CD14-positive monocyte (primary cell): Measurements from ENCODE around the gene ORC3. TPM values are rescaled to one million over a fixed set of nuclear protein-coding genes. Genes with fewer than 3 reads are reported as not detected.

Experiments used
- DNase-seq, 3 donors: peaks; one replicate each; pipeline ENCODE4 v3.0.0-alpha.2; 2011 to 2022
- H2AFZ ChIP-seq: 2 replicates; pipeline ENCODE4 v1.6.0; 2012; ENCODE audit warnings: mild to moderate bottlenecking, low read depth, low read length, inconsistent platforms; ENCODE audit not compliant: insufficient read depth, poor library complexity, severe bottlenecking
- H3K27ac ChIP-seq, 2 donors: 1 replicate in 1 of 2; 2 replicates in 1 of 2; pipeline ENCODE4 v1.5.1; 2012 to 2013; ENCODE audit warnings: low read length in 2 of 2, control low read depth in 1 of 2, inconsistent platforms in 1 of 2, low read depth in 1 of 2, mild to moderate bottlenecking in 1 of 2
- H3K27me3 ChIP-seq, 2 donors: one replicate each; pipeline versions ENCODE4 v1.6.0 to v1.6.1; 2011 to 2013; ENCODE audit warnings: low read length in 2 of 2; ENCODE audit not compliant: control insufficient read depth in 2 of 2, insufficient read depth in 2 of 2
- H3K36me3 ChIP-seq, 2 donors: replicated peaks in 1 of 2; 1 replicate in 1 of 2; 2 replicates in 1 of 2; pipeline versions ENCODE4 v1.5.1 to v1.6.1; 2012 to 2013; ENCODE audit warnings: low read length in 2 of 2, control low read depth in 1 of 2, inconsistent platforms in 1 of 2, mild to moderate bottlenecking in 1 of 2; ENCODE audit not compliant: insufficient read depth in 2 of 2, control insufficient read depth in 1 of 2
- H3K4me1 ChIP-seq, 2 donors: 1 replicate in 1 of 2; 2 replicates in 1 of 2; pipeline versions ENCODE4 v1.5.1 to v1.6.1; 2012 to 2013; ENCODE audit warnings: low read length in 2 of 2, control low read depth in 1 of 2, inconsistent platforms in 1 of 2, mild to moderate bottlenecking in 1 of 2, moderate library complexity in 1 of 2; ENCODE audit not compliant: insufficient read depth in 2 of 2, control insufficient read depth in 1 of 2
- H3K4me2 ChIP-seq: replicated peaks from 2 replicates; pipeline ENCODE3; 2012; ENCODE audit warnings: low read length, moderate library complexity, mild to moderate bottlenecking; ENCODE audit not compliant: poor library complexity, severe bottlenecking; ENCODE audit errors: extremely low read depth
- H3K4me3 ChIP-seq, 3 experiments: fragments of 200-600 bp in 1 of 3; sonication (generic) in 1 of 3; replicated peaks in 1 of 3; 1 replicate in 2 of 3; 2 replicates in 1 of 3; pipeline ENCODE4 v1.5.1; 2011 to 2013; ENCODE audit warnings: low read length in 3 of 3, mild to moderate bottlenecking in 3 of 3, control low read depth in 2 of 3, low read depth in 2 of 3, inconsistent platforms in 1 of 3, moderate library complexity in 1 of 3
- H3K79me2 ChIP-seq: 2 replicates; pipeline ENCODE4 v1.6.0; 2012; ENCODE audit warnings: mild to moderate bottlenecking, control low read depth, inconsistent platforms, low read length, moderate library complexity; ENCODE audit not compliant: insufficient read depth
- H3K9ac ChIP-seq: 2 replicates; pipeline ENCODE4 v1.6.0; 2017; ENCODE audit warnings: low read length, mild to moderate bottlenecking; ENCODE audit not compliant: insufficient read depth, poor library complexity, severe bottlenecking
- H3K9me3 ChIP-seq, 2 donors: replicated peaks in 1 of 2; 1 replicate in 1 of 2; 2 replicates in 1 of 2; pipeline versions ENCODE4 v1.5.1 to v1.6.1; 2012 to 2013; ENCODE audit warnings: low read length in 2 of 2, control low read depth in 1 of 2; ENCODE audit not compliant: control insufficient read depth in 1 of 2, insufficient read depth in 1 of 2
- H4K20me1 ChIP-seq: 2 replicates; pipeline ENCODE4 v1.6.0; 2012; ENCODE audit warnings: mild to moderate bottlenecking, low read length, control low read depth, moderate library complexity; ENCODE audit not compliant: insufficient read depth
- H3K27ac Mint-ChIP-seq, 7 donors: one replicate each; pipeline ENCODE4 v1.8.0; 2020; ENCODE audit warnings: mild to moderate bottlenecking in 7 of 7, mixed read lengths in 7 of 7, moderate library complexity in 6 of 7, inconsistent platforms in 2 of 7
- H3K27me3 Mint-ChIP-seq, 3 donors: one replicate each; pipeline ENCODE4 v1.8.0; 2021 to 2022; ENCODE audit warnings: low read depth in 3 of 3, mild to moderate bottlenecking in 3 of 3, mixed read lengths in 3 of 3, moderate library complexity in 3 of 3, inconsistent platforms in 1 of 3
- H3K36me3 Mint-ChIP-seq, 2 donors: one replicate each; pipeline ENCODE4 v1.8.0; 2020; ENCODE audit warnings: mixed read lengths in 2 of 2, inconsistent platforms in 1 of 2, mild to moderate bottlenecking in 1 of 2
- H3K4me1 Mint-ChIP-seq: one replicate; pipeline ENCODE4 v1.8.0; 2020; ENCODE audit warnings: mild to moderate bottlenecking, mixed read lengths
- H3K4me3 Mint-ChIP-seq, 2 donors: one replicate each; pipeline ENCODE4 v1.8.0; 2020; ENCODE audit warnings: mild to moderate bottlenecking in 2 of 2, mixed read lengths in 2 of 2, moderate library complexity in 1 of 2
- H3K9me3 Mint-ChIP-seq, 7 donors: one replicate each; pipeline ENCODE4 v1.8.0; 2020 to 2022; ENCODE audit warnings: mixed read lengths in 7 of 7, mild to moderate bottlenecking in 6 of 7, moderate library complexity in 6 of 7, inconsistent platforms in 2 of 7
- intact Hi-C, 2 donors: fragments of 100-400 bp; cut with micrococcal nuclease; formaldehyde crosslinking; loops; one replicate each; pipeline versions ENCODE4 v1.15.0 to v1.15.1; 2023
- polyA plus RNA-seq, 3 donors: library from polyadenylated mRNA; depleted of rRNA in 1 of 3; unstranded in 2 of 3; stranded (reverse) in 1 of 3; fragments of 300-500 nt in 2 of 3; fragments of >200 nt in 1 of 3; fragmentation: Illumina TruSeq in 2 of 3; gene quantifications; 1 replicate in 2 of 3; 2 replicates in 1 of 3; pipeline ENCODE4 v1.2.3, GENCODE V29; 2012 to 2021
- TF ChIP-seq, protein P1 (sequence below): fragments of 200-600 bp; IDR thresholded peaks from one replicate; pipeline ENCODE4 v1.8.0; 2022; ENCODE audit warnings: antibody characterized with exemption, mild to moderate bottlenecking

The ORC3 gene
- polyA plus RNA-seq, 3 donors: 9.1 to 20.7 (median 16.2) TPM

GRCh38 chr6:87656857-87657256 lies 66.9 kb downstream of the ORC3 start:
- H3K4me3 Mint-ChIP-seq: no peak overlapping the region
- Histone ChIP-seq H4K20me1 (no peaks in the 10 kb centered on the region), H3K79me2 (no peaks in the 10 kb centered on the region), H3K9ac (no peak overlapping the region), H3K9me3 (no peaks in the 10 kb centered on the region), H3K27ac (no peak overlapping the region), H3K4me1 (no peaks in the 10 kb centered on the region), H2AFZ (no peak overlapping the region), H3K4me2 (no peak overlapping the region), H3K36me3 (peaks cover 12 to 29% of the 10 kb centered on the region in 2 donors), H3K4me3 (no peak overlapping the region), H3K27me3 (no peaks in the 10 kb centered on the region)
- H3K36me3 Mint-ChIP-seq: peaks cover 34 to 54% of the 10 kb centered on the region in 2 donors
- no peaks in the 10 kb centered on the region for H3K27me3 Mint-ChIP-seq
- peaks cover 13% of the 10 kb centered on the region for H3K4me1 Mint-ChIP-seq
- TF ChIP-seq, protein P1, sequence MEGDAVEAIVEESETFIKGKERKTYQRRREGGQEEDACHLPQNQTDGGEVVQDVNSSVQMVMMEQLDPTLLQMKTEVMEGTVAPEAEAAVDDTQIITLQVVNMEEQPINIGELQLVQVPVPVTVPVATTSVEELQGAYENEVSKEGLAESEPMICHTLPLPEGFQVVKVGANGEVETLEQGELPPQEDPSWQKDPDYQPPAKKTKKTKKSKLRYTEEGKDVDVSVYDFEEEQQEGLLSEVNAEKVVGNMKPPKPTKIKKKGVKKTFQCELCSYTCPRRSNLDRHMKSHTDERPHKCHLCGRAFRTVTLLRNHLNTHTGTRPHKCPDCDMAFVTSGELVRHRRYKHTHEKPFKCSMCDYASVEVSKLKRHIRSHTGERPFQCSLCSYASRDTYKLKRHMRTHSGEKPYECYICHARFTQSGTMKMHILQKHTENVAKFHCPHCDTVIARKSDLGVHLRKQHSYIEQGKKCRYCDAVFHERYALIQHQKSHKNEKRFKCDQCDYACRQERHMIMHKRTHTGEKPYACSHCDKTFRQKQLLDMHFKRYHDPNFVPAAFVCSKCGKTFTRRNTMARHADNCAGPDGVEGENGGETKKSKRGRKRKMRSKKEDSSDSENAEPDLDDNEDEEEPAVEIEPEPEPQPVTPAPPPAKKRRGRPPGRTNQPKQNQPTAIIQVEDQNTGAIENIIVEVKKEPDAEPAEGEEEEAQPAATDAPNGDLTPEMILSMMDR: no peak
- H3K27ac Mint-ChIP-seq: no peak overlapping the region
- DNase-seq: no peak
- intact Hi-C loops: no loop called here
- H3K9me3 Mint-ChIP-seq: peaks cover 0 to 3% (median 0%) of the 10 kb centered on the region in 7 donors

GRCh38 chr6:87658516-87658915 lies 68.6 kb downstream of the ORC3 start:
- Mint-ChIP-seq H3K27ac (no peak overlapping the region), H3K4me1 (peaks cover 13% of the 10 kb centered on the region), H3K9me3 (peaks cover 0 to 3% (median 0%) of the 10 kb centered on the region in 7 donors), H3K27me3 (no peaks in the 10 kb centered on the region), H3K36me3 (peaks cover 34 to 53% of the 10 kb centered on the region in 2 donors), H3K4me3 (no peak overlapping the region)
- no peaks in the 10 kb centered on the region for H3K9me3 ChIP-seq
- intact Hi-C loops: no loop called here
- no peak overlapping the region for H3K27ac ChIP-seq
- no peaks in the 10 kb centered on the region for H3K27me3 ChIP-seq
- no peak for DNase-seq
- H2AFZ ChIP-seq: no peak overlapping the region
- H3K36me3 ChIP-seq: peaks cover 9 to 32% of the 10 kb centered on the region in 2 donors
- TF ChIP-seq, protein P1: no peak
- H3K4me2 ChIP-seq: no peak overlapping the region
- H3K9ac ChIP-seq: no peak overlapping the region
- H3K4me3 ChIP-seq: no peak overlapping the region
- H3K4me1 ChIP-seq: no peaks in the 10 kb centered on the region
- no peaks in the 10 kb centered on the region for H3K79me2 ChIP-seq
- H4K20me1 ChIP-seq: no peaks in the 10 kb centered on the region
